ENCODE data around the gene CLPTM1L.

The CLPTM1L gene

DNA sequence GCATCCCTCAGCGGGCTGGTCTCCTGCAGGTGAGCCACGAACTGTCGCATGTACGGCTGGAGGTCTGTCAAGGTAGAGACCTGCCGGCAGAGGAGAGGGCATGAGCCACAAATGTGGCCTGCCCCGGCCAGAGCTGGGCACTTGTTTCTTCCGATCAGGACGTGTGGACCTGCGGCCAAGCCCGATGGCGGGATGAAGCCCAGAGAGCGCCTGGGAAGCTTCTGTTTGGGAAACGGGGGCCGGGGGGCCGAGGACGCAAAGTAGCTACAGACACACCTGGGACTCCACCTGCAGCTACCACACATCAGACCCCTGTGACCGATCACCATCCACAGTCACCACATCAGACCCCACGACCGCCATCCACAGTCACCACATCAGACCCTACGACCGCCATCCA lies 72.7 kb downstream of the CLPTM1L start:
- no peak for DNase-seq (ENCODE audit: low read depth)
- TF ChIP-seq, protein P1, sequence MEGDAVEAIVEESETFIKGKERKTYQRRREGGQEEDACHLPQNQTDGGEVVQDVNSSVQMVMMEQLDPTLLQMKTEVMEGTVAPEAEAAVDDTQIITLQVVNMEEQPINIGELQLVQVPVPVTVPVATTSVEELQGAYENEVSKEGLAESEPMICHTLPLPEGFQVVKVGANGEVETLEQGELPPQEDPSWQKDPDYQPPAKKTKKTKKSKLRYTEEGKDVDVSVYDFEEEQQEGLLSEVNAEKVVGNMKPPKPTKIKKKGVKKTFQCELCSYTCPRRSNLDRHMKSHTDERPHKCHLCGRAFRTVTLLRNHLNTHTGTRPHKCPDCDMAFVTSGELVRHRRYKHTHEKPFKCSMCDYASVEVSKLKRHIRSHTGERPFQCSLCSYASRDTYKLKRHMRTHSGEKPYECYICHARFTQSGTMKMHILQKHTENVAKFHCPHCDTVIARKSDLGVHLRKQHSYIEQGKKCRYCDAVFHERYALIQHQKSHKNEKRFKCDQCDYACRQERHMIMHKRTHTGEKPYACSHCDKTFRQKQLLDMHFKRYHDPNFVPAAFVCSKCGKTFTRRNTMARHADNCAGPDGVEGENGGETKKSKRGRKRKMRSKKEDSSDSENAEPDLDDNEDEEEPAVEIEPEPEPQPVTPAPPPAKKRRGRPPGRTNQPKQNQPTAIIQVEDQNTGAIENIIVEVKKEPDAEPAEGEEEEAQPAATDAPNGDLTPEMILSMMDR (conservative IDR thresholded peaks at IDR 0.05; ENCODE audit: low read depth, low read length) = no peak
- no peak overlapping the region for H3K4me3 ChIP-seq (ENCODE audit: low read depth, low read length)

DNA sequence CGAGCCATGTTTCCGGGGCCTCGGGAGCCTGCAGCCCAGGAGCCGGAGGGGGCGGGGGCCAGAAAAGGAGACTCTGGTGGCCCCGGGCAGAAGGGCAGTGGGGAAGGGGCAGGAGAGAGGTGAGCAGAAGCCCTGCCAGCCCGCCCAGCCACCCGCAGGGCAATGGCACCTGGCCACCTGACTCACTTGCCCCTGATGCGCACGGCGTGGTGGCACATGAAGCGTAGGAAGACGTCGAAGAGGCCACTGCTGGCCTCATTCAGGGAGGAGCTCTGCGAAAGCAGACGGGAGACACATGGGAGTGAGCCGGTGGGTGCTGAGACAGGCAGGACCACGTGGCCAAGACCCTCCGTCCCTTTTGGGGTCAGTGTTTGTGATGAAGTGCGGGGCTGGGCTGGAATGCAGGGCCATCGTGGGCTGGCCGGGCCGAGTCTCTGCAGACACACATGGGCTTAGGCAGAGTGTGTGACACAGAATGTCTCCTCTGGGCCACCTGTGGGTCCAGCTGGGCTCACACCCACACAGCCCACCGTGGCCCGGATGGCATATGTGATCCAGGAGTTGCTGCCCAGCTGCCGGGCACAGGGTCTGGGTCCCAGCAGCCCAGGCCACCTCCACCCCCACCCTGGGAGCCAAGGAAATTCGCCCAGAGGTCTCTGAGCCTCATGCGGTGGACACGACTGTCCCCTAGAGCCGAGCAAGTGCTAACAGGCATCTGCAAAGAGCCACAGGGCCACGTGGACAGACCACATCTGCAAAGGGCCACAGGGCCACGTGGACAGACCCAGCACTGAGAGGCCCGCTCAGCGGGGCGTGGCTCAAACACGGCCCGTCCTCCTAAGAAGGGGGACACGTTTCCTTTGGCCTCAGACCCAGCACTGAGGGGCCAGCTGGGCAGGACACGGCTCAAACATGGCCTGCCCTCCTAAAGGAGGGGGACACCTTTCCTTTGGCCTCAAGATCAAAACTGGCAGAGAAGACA lies 73.7 kb downstream of the CLPTM1L start:
- no peak overlapping the region for H3K4me3 ChIP-seq (ENCODE audit: low read depth, low read length)
- DNase-seq (ENCODE audit: low read depth) = no peak
- TF ChIP-seq, protein P1 (conservative IDR thresholded peaks at IDR 0.05; ENCODE audit: low read depth, low read length) = no peak

DNA sequence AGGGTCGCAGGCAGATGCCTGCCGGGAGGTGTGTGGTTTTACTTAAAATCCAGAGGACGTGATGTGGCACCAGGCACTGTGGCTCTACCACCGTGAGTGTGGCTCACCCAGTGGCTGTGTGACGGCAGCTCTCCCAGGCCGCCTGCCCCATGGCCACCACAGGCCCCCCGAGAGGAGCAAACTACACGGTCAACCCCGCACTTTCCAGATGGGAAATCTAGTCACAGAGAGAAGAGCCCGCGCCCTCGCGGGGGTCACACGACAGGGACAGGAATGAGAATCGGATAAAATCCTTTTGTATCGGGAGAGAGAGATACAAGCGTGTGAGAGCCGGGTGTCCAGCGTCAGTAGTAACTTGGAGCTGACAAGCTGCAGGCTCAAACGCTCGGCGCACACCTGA lies 74.5 kb downstream of the CLPTM1L start:
- H3K4me3 ChIP-seq (ENCODE audit: low read depth, low read length) = no peak overlapping the region
- no peak for DNase-seq (ENCODE audit: low read depth)
- TF ChIP-seq, protein P1 (conservative IDR thresholded peaks at IDR 0.05; ENCODE audit: low read depth, low read length) = no peak

DNA sequence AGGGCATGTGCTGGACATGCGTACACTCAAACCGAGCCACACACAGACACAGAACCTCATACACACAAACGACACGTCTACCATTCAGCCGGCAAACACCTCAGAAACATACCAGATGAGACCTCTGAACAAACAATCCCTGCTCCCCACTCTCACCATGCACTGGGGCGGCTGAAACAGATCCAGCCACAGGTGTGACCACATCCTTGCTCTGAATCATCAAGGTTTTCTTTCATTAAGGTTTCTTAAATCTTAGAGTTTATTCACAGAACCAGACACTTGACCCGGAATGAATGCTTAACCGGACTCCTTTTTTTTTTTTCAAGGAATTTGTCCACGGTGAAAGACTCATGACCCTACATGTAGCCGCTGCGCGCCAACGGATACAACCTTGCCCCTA lies 76.2 kb downstream of the CLPTM1L start:
- no peak for DNase-seq (ENCODE audit: low read depth)
- no peak overlapping the region for H3K4me3 ChIP-seq (ENCODE audit: low read depth, low read length)
- TF ChIP-seq, protein P1 (conservative IDR thresholded peaks at IDR 0.05; ENCODE audit: low read depth, low read length) = no peak

DNA sequence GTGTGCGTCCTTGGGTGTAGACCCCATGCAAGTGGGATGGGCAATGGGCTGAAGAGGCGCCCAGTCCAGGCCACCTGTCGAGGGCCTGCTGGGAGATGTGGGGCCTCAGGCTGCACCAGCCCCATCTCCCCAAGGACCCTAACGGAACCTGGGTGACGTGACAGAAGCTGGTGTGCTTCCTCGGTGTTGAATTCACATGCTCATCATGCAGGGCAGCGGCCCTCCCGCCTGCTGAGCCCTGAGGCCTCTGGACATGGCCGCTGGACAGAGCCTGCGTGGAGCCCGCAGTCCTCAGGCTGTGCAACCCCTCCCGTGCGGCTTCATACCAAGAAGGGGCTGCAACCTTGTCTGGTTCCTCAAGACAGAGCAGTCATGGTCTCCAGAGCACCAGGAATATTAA lies 76.8 kb downstream of the CLPTM1L start:
- DNase-seq (ENCODE audit: low read depth) = no peak
- TF ChIP-seq, protein P1 (conservative IDR thresholded peaks at IDR 0.05; ENCODE audit: low read depth, low read length) = no peak
- no peak overlapping the region for H3K4me3 ChIP-seq (ENCODE audit: low read depth, low read length)
